ENCODE measurements around the gene ALAD. TPM values are rescaled to one million over a fixed set of nuclear protein-coding genes. Genes with fewer than 3 reads are reported as not detected.

The ALAD gene
- total RNA-seq, 1 donor from 2014 or later: 24.3 TPM

DNA sequence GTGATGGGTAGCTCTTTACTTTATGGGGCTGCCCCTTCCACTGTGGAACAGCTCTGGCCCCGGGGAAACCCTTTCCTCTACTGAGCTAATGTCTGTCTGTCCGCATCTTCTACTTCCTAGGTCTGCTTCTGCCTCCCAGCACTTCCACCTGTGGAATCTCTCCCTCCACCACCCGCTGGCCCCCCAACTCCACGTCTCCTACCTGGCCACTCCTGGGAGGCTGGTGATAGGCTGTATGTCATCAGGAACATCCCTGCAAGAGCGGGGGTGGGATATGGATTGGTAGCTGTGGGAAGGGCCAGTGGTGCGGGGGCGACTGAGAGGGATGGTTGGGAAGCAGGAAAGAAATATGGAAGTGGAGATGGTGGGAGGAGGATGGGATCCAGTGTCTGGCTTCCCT is 9.2 kb downstream of the ALAD start:
- Mint-ChIP-seq H3K27me3 (no peaks in the 10 kb centered on the region), H3K4me1 (no peaks in the 10 kb centered on the region), H3K9me3 (no peaks in the 10 kb centered on the region), H3K27ac (no peak overlapping the region), H3K36me3 (ENCODE audit: low read depth) (peaks cover 62% of the 10 kb centered on the region), H3K4me3 (no peak overlapping the region)
- ChIA-PET CTCF (no interaction called here), POLR2A (no interaction called here)
- DNase-seq (no peak), ATAC-seq (ENCODE audit: low read depth) (no peak)
- TF ChIP-seq CTCF (IDR thresholded peaks at IDR 0.05): no peak
- intact Hi-C loops (cut with micrococcal nuclease): no loop called here

DNA sequence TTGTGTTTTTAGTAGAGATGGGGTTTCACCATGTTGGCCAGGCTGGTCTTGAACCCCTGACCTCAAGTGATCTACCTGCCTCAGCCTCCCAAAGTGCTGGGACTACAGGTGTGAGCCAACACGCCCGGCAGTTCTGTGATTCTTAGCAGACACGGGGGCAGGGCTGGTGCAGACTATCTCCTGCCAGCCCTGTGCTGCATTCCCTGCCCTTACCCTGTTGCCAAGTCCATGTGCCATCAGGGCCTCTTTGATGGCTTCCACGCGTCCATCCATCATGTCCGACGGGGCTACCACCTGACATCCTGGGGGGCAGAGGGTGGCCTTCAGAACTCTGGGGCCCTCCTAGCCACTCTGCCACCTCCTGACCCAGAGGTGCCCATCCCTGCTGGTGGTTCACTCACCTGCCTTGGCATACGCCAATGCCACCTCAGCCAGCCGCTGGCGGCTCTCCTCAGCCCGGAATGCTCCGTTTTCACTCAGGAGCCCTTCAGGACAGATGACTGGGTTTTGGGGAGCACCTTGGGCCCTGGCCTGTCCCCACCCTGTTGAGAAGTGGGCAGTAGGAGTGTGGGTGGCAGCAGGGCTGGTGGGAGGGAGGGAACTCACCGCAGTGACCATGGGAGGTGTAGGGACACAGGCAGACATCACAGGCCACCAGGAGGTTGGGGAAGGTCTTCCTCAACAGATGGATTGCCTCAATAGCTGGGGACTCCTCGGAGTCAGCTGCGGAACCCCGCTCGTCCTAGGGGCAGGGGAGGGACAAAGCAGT is 10.7 kb downstream of the ALAD start:
- H3K27ac Mint-ChIP-seq: no peak overlapping the region
- DNase-seq (no peak), ATAC-seq (ENCODE audit: low read depth) (no peak)
- H3K9me3 Mint-ChIP-seq: no peaks in the 10 kb centered on the region
- no peak for TF ChIP-seq CTCF (IDR thresholded peaks at IDR 0.05)
- intact Hi-C loops (cut with micrococcal nuclease): no loop called here
- H3K36me3 Mint-ChIP-seq (ENCODE audit: low read depth): peaks cover 63% of the 10 kb centered on the region
- CTCF ChIA-PET: no interaction called here
- H3K27me3 Mint-ChIP-seq: no peaks in the 10 kb centered on the region
- H3K4me3 Mint-ChIP-seq: no peak overlapping the region
- H3K4me1 Mint-ChIP-seq: no peaks in the 10 kb centered on the region
- POLR2A ChIA-PET: no interaction called here

- POLR2A ChIA-PET: no interaction called here
- intact Hi-C loops (cut with micrococcal nuclease): no loop called here
- peaks cover 57% of the 10 kb centered on the region for H3K36me3 Mint-ChIP-seq (ENCODE audit: low read depth)
- no peaks in the 10 kb centered on the region for H3K9me3 Mint-ChIP-seq
- H3K27ac Mint-ChIP-seq: no peak overlapping the region
- DNase-seq (no peak), ATAC-seq (ENCODE audit: low read depth) (no peak)
- H3K4me1 Mint-ChIP-seq: no peaks in the 10 kb centered on the region
- H3K4me3 Mint-ChIP-seq: no peak overlapping the region
- no peaks in the 10 kb centered on the region for H3K27me3 Mint-ChIP-seq
- no peak for TF ChIP-seq CTCF (IDR thresholded peaks at IDR 0.05)
- CTCF ChIA-PET: no interaction called here
Observed at GRCh38 chr9:113389451-113389850, 11.6 kb downstream of the ALAD start.

GRCh38 chr9:113388833-113389232 is 12.3 kb downstream of the ALAD start:
- Mint-ChIP-seq H3K36me3 (ENCODE audit: low read depth) (peaks cover 57% of the 10 kb centered on the region), H3K9me3 (no peaks in the 10 kb centered on the region), H3K27ac (no peak overlapping the region), H3K27me3 (no peaks in the 10 kb centered on the region), H3K4me3 (no peak overlapping the region), H3K4me1 (no peaks in the 10 kb centered on the region)
- DNase-seq: no peak
- ATAC-seq (ENCODE audit: low read depth): no peak
- POLR2A ChIA-PET: no interaction called here
- no peak for TF ChIP-seq CTCF (IDR thresholded peaks at IDR 0.05)
- intact Hi-C loops (cut with micrococcal nuclease): no loop called here
- CTCF ChIA-PET: no interaction called here

- Mint-ChIP-seq H3K4me1 (no peaks in the 10 kb centered on the region), H3K36me3 (ENCODE audit: low read depth) (peaks cover 51% of the 10 kb centered on the region), H3K4me3 (no peak overlapping the region), H3K27ac (no peak overlapping the region), H3K9me3 (no peaks in the 10 kb centered on the region), H3K27me3 (no peaks in the 10 kb centered on the region)
- TF ChIP-seq CTCF (IDR thresholded peaks at IDR 0.05): no peak
- no peak for DNase-seq
- POLR2A ChIA-PET: no interaction called here
- no peak for ATAC-seq (ENCODE audit: low read depth)
- CTCF ChIA-PET: interaction anchor here (1.1 to 1.4 kb wide), 2 partner anchors 268 to 270 kb away, joined by 3 read pairs; no protein-coding TSS in a partner anchor
- intact Hi-C loops (cut with micrococcal nuclease): no loop called here
Observed at GRCh38 chr9:113387560-113388230, 13.4 kb downstream of the ALAD start.

All from activated B cell treated with CpG ODN at 0.5 μM for 24 hours (primary cell).